Measurements from ENCODE around the gene CEND1.

Gene CEND1

DNA sequence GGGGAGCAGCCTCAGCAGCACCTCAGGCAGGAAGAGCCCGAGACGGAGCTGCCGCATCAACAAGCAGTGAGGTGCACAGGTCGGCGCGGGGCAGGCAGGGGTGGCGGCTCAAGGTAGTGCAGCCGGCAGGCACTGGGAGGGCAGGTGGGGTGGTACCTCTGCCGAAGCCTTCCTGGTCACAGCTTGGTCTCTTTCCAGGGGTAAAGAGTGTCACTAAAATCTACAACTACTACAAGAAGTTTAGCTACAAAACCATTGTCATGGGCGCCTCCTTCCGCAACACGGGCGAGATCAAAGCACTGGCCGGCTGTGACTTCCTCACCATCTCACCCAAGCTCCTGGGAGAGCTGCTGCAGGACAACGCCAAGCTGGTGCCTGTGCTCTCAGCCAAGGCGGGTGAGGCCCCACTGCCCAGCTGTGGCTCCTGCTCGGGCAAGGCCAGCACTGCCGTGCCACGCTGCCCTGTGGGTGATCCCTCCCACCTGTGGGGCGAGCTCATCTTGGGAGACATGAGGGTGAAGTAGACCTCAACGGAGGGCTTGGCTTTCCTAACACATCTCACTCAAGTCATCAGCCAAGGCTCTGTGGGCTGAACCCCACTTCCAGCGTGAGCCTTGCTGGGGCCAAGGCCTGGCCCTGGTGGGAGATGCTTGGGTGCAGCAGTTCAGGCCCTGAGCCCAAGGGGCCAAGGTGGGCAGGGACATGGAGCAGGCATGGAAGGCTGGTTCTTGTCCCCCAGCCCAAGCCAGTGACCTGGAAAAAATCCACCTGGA is 26.2 kb downstream of the CEND1 start:
- Histone ChIP-seq H3K9me3 (ENCODE audit: control insufficient read depth, insufficient read depth, low read length) (no peaks in the 10 kb centered on the region), H3K36me3 (ENCODE audit: control insufficient read depth, insufficient read depth, low read length) (peaks cover 83% of the 10 kb centered on the region), H3K27me3 (ENCODE audit: control insufficient read depth, insufficient read depth, low read length) (no peaks in the 10 kb centered on the region), H3K27ac (ENCODE audit: low read depth, low read length) (peak overlapping the region; percentile 10), H3K4me1 (ENCODE audit: control insufficient read depth, insufficient read depth, low read length) (peaks cover 9% of the 10 kb centered on the region; the same call in 1 of the 2 replicates), H3K4me3 (ENCODE audit: low read depth, low read length) (no peak overlapping the region), H3K9ac (ENCODE audit: low read depth, low read length) (no peak overlapping the region)

DNA sequence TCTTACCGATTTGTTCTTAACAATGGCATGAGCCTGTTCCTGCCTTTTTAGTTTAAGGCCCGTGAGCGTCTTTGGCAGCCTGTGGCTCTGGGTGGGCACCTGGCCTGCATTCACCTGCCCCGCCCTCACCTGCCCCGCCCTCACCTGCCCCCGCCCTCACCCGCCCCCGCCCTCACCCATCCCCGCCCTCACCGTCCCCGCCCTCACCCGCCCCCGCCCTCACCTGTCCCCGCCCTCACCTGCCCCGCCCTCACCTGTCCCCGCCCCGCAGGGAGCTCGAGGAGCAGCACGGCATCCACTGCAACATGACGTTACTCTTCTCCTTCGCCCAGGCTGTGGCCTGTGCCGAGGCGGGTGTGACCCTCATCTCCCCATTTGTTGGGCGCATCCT is 26.8 kb downstream of the CEND1 start:
- Histone ChIP-seq H3K4me1 (ENCODE audit: control insufficient read depth, insufficient read depth, low read length) (peaks cover 9% of the 10 kb centered on the region; the same call in 1 of the 2 replicates), H3K9me3 (ENCODE audit: control insufficient read depth, insufficient read depth, low read length) (no peaks in the 10 kb centered on the region), H3K4me3 (ENCODE audit: low read depth, low read length) (no peak overlapping the region), H3K9ac (ENCODE audit: low read depth, low read length) (no peak overlapping the region), H3K27me3 (ENCODE audit: control insufficient read depth, insufficient read depth, low read length) (no peaks in the 10 kb centered on the region), H3K36me3 (ENCODE audit: control insufficient read depth, insufficient read depth, low read length) (peaks cover 86% of the 10 kb centered on the region), H3K27ac (ENCODE audit: low read depth, low read length) (peak overlapping the region; percentile 10)

DNA sequence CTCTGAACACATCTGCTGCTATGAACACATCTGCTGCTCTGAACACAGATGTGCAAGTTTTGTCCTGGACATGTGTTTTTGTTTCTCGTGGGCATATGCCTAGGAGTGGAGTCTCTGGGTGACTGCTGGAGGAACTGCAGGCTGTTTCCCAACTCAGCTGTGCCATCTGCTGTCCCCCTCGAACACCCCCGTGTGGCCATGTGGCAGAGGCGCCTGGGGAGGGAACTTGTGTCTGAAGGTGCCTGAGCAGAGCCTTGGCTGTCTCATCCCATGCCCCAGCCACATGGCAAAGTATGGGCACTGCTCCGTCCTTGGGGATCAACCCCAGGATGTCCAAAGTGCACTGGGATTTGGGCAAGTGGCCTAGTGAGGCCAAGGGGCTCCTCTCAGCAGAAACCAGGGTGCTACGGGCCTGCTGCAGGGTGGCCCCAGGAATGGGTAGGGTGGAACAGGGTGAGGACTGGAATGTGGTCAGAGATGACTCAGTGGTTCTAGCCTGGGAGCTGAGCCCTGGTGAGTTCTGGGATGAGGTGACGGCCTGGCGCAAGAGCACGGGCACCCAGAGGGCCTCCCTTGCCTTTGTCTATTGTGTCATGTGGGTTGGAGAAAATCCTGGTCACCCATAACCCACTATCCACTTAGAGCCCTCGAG is 27.3 kb downstream of the CEND1 start:
- no peak overlapping the region for H3K4me3 ChIP-seq (ENCODE audit: low read depth, low read length)

DNA sequence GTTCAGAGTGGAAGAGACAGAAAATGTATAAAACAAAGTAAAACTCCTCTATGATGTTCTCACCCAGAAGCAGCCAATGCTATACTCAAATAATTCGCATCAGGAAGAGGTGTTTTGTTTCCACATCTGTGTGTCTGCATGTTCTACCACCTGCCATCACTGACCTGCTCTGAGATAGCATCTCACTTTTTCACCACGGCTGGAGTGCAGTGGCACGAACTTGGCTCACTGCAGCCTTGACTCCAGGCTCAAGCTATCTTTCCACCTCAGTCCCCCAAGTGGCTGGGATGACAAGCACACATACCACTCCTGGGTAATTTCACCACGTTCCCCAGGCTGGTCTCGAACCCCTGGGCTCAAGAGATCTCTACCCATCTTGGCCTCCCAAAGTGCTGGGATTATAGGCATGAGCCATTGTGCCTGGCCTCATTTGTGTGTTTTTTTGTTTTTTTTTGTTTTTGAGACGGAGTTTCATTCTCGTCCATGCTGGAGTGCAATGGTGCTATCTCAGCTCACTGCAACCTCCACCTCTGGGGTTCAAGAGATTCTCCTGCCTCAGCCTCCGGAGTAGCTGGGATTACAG is 28.3 kb downstream of the CEND1 start:
- peaks cover 9% of the 10 kb centered on the region; the same call in 1 of the 2 replicates for H3K4me1 ChIP-seq (ENCODE audit: control insufficient read depth, insufficient read depth, low read length)
- no peaks in the 10 kb centered on the region for H3K27me3 ChIP-seq (ENCODE audit: control insufficient read depth, insufficient read depth, low read length)
- no peak overlapping the region for H3K9ac ChIP-seq (ENCODE audit: low read depth, low read length)
- peaks cover 89% of the 10 kb centered on the region for H3K36me3 ChIP-seq (ENCODE audit: control insufficient read depth, insufficient read depth, low read length)
- H3K4me3 ChIP-seq (ENCODE audit: low read depth, low read length) = no peak overlapping the region
- H3K27ac ChIP-seq (ENCODE audit: low read depth, low read length) = no peak overlapping the region
- H3K9me3 ChIP-seq (ENCODE audit: control insufficient read depth, insufficient read depth, low read length) = no peaks in the 10 kb centered on the region

More for the DNA sequence above, 27.3 kb downstream of the CEND1 start:
- no peaks in the 10 kb centered on the region for H3K9me3 ChIP-seq (ENCODE audit: control insufficient read depth, insufficient read depth, low read length)
- peaks cover 89% of the 10 kb centered on the region for H3K36me3 ChIP-seq (ENCODE audit: control insufficient read depth, insufficient read depth, low read length)
- H3K4me1 ChIP-seq (ENCODE audit: control insufficient read depth, insufficient read depth, low read length) = peaks cover 9% of the 10 kb centered on the region; the same call in 1 of the 2 replicates
- no peak overlapping the region for H3K9ac ChIP-seq (ENCODE audit: low read depth, low read length)
- H3K27me3 ChIP-seq (ENCODE audit: control insufficient read depth, insufficient read depth, low read length) = no peaks in the 10 kb centered on the region
- H3K27ac ChIP-seq (ENCODE audit: low read depth, low read length) = peak overlapping the region; percentile 27

DNA sequence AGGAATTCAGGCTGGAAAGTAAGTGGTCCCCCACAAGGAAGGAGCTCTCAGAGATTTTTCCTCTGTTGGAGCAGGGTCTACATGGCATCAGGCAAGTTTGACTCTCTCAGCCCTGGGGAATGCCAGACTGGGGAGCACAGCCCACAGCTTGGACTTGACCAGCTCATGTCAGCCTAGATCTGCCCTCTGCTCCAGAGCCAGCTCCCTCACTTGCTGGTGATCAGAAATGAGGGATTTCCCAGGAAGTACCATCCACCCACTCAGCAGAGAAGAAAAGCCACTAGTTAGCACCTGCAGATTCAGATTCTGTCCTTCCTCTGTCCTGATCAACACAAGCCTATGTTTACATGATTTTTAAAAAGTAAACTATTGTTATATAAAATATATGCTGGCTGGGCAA is 29.7 kb downstream of the CEND1 start:
- Histone ChIP-seq H3K36me3 (ENCODE audit: control insufficient read depth, insufficient read depth, low read length) (peaks cover 91% of the 10 kb centered on the region), H3K27me3 (ENCODE audit: control insufficient read depth, insufficient read depth, low read length) (no peaks in the 10 kb centered on the region), H3K9me3 (ENCODE audit: control insufficient read depth, insufficient read depth, low read length) (no peaks in the 10 kb centered on the region), H3K9ac (ENCODE audit: low read depth, low read length) (no peak overlapping the region), H3K4me1 (ENCODE audit: control insufficient read depth, insufficient read depth, low read length) (peaks cover 9% of the 10 kb centered on the region; the same call in 1 of the 2 replicates), H3K27ac (ENCODE audit: low read depth, low read length) (no peak overlapping the region), H3K4me3 (ENCODE audit: low read depth, low read length) (no peak overlapping the region)

DNA sequence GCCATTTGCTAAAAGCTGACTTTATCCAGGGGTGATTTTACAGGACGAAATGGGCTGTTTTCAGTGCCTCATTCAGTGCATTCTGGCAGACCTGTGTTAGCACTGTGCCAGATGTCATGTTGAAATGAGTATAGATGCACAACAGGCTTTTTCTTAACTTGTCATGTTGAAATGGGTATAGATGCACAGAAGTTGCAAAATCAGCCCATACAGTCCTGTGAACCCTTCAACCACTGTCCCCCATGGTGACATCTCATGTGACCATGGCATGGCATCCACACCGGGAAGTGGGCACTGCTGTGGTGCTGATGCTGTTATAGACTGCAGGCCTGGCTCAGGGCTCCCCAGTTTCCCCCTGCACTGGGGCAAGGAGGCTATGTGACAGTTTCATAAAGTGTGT is 40.2 kb downstream of the CEND1 start:
- Histone ChIP-seq H3K27me3 (ENCODE audit: control insufficient read depth, insufficient read depth, low read length) (no peaks in the 10 kb centered on the region), H3K27ac (ENCODE audit: low read depth, low read length) (no peak overlapping the region), H3K4me1 (ENCODE audit: control insufficient read depth, insufficient read depth, low read length) (peaks cover 11% of the 10 kb centered on the region; the same call in 1 of the 2 replicates), H3K36me3 (ENCODE audit: control insufficient read depth, insufficient read depth, low read length) (peaks cover 16% of the 10 kb centered on the region), H3K9ac (ENCODE audit: low read depth, low read length) (no peak overlapping the region), H3K4me3 (ENCODE audit: low read depth, low read length) (no peak overlapping the region), H3K9me3 (ENCODE audit: control insufficient read depth, insufficient read depth, low read length) (no peaks in the 10 kb centered on the region)

DNA sequence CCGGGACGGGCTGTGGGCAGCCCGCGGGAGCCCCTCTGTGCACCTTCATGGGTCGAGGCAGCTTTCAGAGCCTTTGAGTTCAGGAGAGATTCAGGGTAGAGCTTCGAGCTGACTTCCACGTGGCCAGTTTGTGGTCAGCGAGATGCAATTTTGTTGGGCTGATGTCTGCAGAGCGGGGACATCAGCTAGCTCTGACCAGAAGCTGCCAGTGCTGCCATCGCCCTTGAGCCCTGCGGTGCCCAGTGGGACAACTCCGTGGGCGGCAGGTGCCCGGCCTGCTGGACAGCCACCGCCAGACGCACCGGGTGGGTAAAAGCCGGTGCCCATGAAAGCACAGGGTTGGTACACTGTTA is 41.9 kb downstream of the CEND1 start:
- Histone ChIP-seq H3K4me1 (ENCODE audit: control insufficient read depth, insufficient read depth, low read length) (peaks cover 15% of the 10 kb centered on the region), H3K4me3 (ENCODE audit: low read depth, low read length) (peak overlapping the region; percentile 89), H3K27me3 (ENCODE audit: control insufficient read depth, insufficient read depth, low read length) (no peaks in the 10 kb centered on the region), H3K27ac (ENCODE audit: low read depth, low read length) (peak overlapping the region; percentile 20), H3K36me3 (ENCODE audit: control insufficient read depth, insufficient read depth, low read length) (peaks cover 16% of the 10 kb centered on the region), H3K9ac (ENCODE audit: low read depth, low read length) (peak overlapping the region; percentile 80), H3K9me3 (ENCODE audit: control insufficient read depth, insufficient read depth, low read length) (no peaks in the 10 kb centered on the region)

DNA sequence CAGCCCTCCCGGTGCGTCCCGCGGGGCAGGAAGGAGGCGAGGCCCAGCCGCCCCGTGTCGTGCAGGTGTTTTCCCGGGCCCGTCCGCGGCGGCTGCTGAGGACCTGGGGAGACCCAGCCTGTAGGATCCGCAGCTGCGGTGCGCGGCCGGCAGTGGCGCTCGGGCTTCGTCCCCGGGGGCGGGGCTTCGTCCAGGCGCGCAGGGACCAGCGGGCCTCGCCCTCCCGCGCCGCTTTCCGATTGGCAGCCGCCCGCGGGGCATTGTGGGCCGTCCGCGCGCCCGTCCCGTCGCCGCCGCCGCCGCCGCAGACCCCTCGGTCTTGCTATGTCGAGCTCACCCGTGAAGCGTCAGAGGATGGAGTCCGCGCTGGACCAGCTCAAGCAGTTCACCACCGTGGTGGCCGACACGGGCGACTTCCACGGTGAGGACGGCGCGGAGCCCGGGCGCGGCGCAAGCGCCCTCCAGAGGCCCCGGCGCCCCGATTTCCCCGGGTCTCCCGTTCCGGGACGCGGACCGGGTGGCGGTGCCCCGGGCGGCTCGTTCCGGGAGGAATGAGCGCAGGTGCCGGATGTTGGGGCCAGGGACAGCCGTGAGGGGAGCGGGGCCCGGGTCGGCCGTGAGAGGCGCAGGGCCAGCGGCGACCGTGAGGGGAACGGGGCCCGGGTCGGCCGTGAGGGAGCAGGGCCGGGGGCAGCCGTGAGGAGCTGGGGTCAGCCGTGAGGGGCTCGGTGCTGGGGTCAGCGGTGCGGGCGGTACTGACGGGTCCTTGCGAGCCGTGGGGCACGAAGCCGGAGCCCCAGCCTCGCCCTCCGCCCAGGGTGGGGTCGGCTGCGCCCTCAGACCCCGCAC is 42.5 kb downstream of the CEND1 start, which contains the start of gene TALDO1:
TALDO1 (plus strand) TSS at position 307 of the 849 bp plus-strand sequence; CDS start at position 325, 18 bp downstream.
- no peaks in the 10 kb centered on the region for H3K9me3 ChIP-seq (ENCODE audit: control insufficient read depth, insufficient read depth, low read length)
- H3K4me3 ChIP-seq (ENCODE audit: low read depth, low read length) = peak within 1 kb of the TSS; percentile 89
- H3K4me1 ChIP-seq (ENCODE audit: control insufficient read depth, insufficient read depth, low read length) = peaks cover 15% of the 10 kb centered on the region
- peaks cover 10% of the 10 kb centered on the region for H3K36me3 ChIP-seq (ENCODE audit: control insufficient read depth, insufficient read depth, low read length)
- no peaks in the 10 kb centered on the region for H3K27me3 ChIP-seq (ENCODE audit: control insufficient read depth, insufficient read depth, low read length)
- peak within 1 kb of the TSS; percentile 91 for H3K27ac ChIP-seq (ENCODE audit: low read depth, low read length)
- H3K9ac ChIP-seq (ENCODE audit: low read depth, low read length) = peak within 1 kb of the TSS; percentile 80

DNA sequence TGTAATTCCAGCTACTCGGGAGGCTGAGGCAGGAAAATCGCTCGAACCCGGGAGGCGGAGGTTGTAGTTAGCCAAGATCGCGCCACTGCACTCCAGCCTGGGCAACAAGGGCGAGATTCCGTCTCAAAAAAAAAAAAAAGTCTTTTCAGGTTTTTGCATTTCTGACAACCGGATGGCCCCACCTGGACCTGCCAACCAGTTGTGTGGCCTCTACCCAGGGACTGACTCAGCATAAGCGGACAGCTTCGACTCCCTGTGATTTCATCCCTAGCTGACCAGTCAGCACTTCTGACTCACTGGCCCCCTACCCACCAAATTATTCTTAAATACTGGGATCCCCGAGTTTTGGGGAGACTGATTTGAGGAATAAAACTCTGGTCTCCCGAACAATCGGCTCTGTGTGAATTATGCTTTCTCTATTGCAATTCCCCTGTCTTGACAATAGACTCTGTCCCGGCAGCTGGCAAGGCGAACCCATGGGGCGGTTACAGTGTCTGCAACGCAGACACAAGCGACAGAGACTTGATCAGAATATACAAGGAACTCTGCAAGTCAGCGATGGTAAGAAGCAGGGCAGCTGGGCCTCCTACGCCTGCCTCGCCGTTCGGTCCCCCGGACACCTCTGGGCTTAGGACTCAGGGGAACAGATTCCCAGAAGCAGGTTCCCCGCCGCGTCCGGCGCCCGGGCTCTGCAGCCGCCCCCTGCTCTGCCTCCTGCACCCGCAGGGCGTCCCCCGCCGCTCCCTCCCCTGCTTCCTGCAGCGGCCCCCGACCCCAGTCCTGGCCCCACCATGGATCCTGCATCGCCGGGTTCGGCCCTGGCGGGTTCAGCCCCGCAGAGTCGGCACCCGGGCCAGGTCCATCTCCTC is 43.4 kb downstream of the CEND1 start:
- peak overlapping the region; percentile 71 for H3K9ac ChIP-seq (ENCODE audit: low read depth, low read length)
- H3K27ac ChIP-seq (ENCODE audit: low read depth, low read length) = peak overlapping the region; percentile 91
- no peaks in the 10 kb centered on the region for H3K9me3 ChIP-seq (ENCODE audit: control insufficient read depth, insufficient read depth, low read length)
- H3K4me3 ChIP-seq (ENCODE audit: low read depth, low read length) = peak overlapping the region; percentile 89
- peaks cover 15% of the 10 kb centered on the region for H3K4me1 ChIP-seq (ENCODE audit: control insufficient read depth, insufficient read depth, low read length)
- H3K36me3 ChIP-seq (ENCODE audit: control insufficient read depth, insufficient read depth, low read length) = peaks cover 10% of the 10 kb centered on the region
- H3K27me3 ChIP-seq (ENCODE audit: control insufficient read depth, insufficient read depth, low read length) = no peaks in the 10 kb centered on the region

DNA sequence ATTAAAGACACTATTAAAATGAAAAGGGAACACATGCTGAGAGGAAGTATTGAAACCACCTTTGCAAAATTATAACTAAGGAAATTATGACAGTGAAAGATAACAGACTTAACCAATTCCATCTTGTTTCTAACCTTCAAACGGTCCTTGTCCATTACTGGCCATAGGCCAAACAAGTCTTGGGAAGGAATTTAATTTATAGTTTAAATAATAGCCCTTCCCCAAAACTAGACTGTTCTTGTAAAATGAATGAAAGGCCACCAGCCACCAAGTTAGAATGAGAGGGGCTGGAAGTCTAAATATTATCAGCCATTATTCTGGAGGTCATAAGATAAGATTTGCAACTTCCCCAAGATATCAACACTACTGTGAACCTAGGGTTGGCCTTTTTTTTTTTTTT is 44.5 kb downstream of the CEND1 start:
- no peaks in the 10 kb centered on the region for H3K9me3 ChIP-seq (ENCODE audit: control insufficient read depth, insufficient read depth, low read length)
- H3K27ac ChIP-seq (ENCODE audit: low read depth, low read length) = no peak overlapping the region
- H3K9ac ChIP-seq (ENCODE audit: low read depth, low read length) = no peak overlapping the region
- H3K36me3 ChIP-seq (ENCODE audit: control insufficient read depth, insufficient read depth, low read length) = peaks cover 10% of the 10 kb centered on the region
- H3K4me1 ChIP-seq (ENCODE audit: control insufficient read depth, insufficient read depth, low read length) = peaks cover 15% of the 10 kb centered on the region
- H3K4me3 ChIP-seq (ENCODE audit: low read depth, low read length) = no peak overlapping the region
- H3K27me3 ChIP-seq (ENCODE audit: control insufficient read depth, insufficient read depth, low read length) = no peaks in the 10 kb centered on the region

Measured in HUES48 (cell line).